CD14-positive monocyte (primary cell): ENCODE results near the gene ELK1. TPM values are rescaled to one million over a fixed set of nuclear protein-coding genes. Genes with fewer than 3 reads are reported as not detected.
A peak's percentile ranks its signal among the peaks of the same experiment; 100 is the strongest.

ENCODE experiments used
- DNase-seq, 3 donors: peaks; one replicate each; pipeline ENCODE4 v3.0.0-alpha.2; 2011 to 2022
- H2AFZ ChIP-seq: 2 replicates; pipeline ENCODE4 v1.6.0; 2012; ENCODE audit warnings: mild to moderate bottlenecking, low read depth, low read length, inconsistent platforms; ENCODE audit not compliant: insufficient read depth, poor library complexity, severe bottlenecking
- H3K27ac ChIP-seq, 2 donors: 1 replicate in 1 of 2; 2 replicates in 1 of 2; pipeline ENCODE4 v1.5.1; 2012 to 2013; ENCODE audit warnings: low read length in 2 of 2, control low read depth in 1 of 2, inconsistent platforms in 1 of 2, low read depth in 1 of 2, mild to moderate bottlenecking in 1 of 2
- H3K27me3 ChIP-seq, 2 donors: one replicate each; pipeline versions ENCODE4 v1.6.0 to v1.6.1; 2011 to 2013; ENCODE audit warnings: low read length in 2 of 2; ENCODE audit not compliant: control insufficient read depth in 2 of 2, insufficient read depth in 2 of 2
- H3K36me3 ChIP-seq, 2 donors: replicated peaks in 1 of 2; 1 replicate in 1 of 2; 2 replicates in 1 of 2; pipeline versions ENCODE4 v1.5.1 to v1.6.1; 2012 to 2013; ENCODE audit warnings: low read length in 2 of 2, control low read depth in 1 of 2, inconsistent platforms in 1 of 2, mild to moderate bottlenecking in 1 of 2; ENCODE audit not compliant: insufficient read depth in 2 of 2, control insufficient read depth in 1 of 2
- H3K4me1 ChIP-seq, 2 donors: 1 replicate in 1 of 2; 2 replicates in 1 of 2; pipeline versions ENCODE4 v1.5.1 to v1.6.1; 2012 to 2013; ENCODE audit warnings: low read length in 2 of 2, control low read depth in 1 of 2, inconsistent platforms in 1 of 2, mild to moderate bottlenecking in 1 of 2, moderate library complexity in 1 of 2; ENCODE audit not compliant: insufficient read depth in 2 of 2, control insufficient read depth in 1 of 2
- H3K4me2 ChIP-seq: replicated peaks from 2 replicates; pipeline ENCODE3; 2012; ENCODE audit warnings: low read length, moderate library complexity, mild to moderate bottlenecking; ENCODE audit not compliant: poor library complexity, severe bottlenecking; ENCODE audit errors: extremely low read depth
- H3K4me3 ChIP-seq, 3 experiments: fragments of 200-600 bp in 1 of 3; sonication (generic) in 1 of 3; replicated peaks in 1 of 3; 1 replicate in 2 of 3; 2 replicates in 1 of 3; pipeline ENCODE4 v1.5.1; 2011 to 2013; ENCODE audit warnings: low read length in 3 of 3, mild to moderate bottlenecking in 3 of 3, control low read depth in 2 of 3, low read depth in 2 of 3, inconsistent platforms in 1 of 3, moderate library complexity in 1 of 3
- H3K79me2 ChIP-seq: 2 replicates; pipeline ENCODE4 v1.6.0; 2012; ENCODE audit warnings: mild to moderate bottlenecking, control low read depth, inconsistent platforms, low read length, moderate library complexity; ENCODE audit not compliant: insufficient read depth
- H3K9ac ChIP-seq: 2 replicates; pipeline ENCODE4 v1.6.0; 2017; ENCODE audit warnings: low read length, mild to moderate bottlenecking; ENCODE audit not compliant: insufficient read depth, poor library complexity, severe bottlenecking
- H3K9me3 ChIP-seq, 2 donors: replicated peaks in 1 of 2; 1 replicate in 1 of 2; 2 replicates in 1 of 2; pipeline versions ENCODE4 v1.5.1 to v1.6.1; 2012 to 2013; ENCODE audit warnings: low read length in 2 of 2, control low read depth in 1 of 2; ENCODE audit not compliant: control insufficient read depth in 1 of 2, insufficient read depth in 1 of 2
- H4K20me1 ChIP-seq: 2 replicates; pipeline ENCODE4 v1.6.0; 2012; ENCODE audit warnings: mild to moderate bottlenecking, low read length, control low read depth, moderate library complexity; ENCODE audit not compliant: insufficient read depth
- H3K27ac Mint-ChIP-seq, 7 donors: one replicate each; pipeline ENCODE4 v1.8.0; 2020; ENCODE audit warnings: mild to moderate bottlenecking in 7 of 7, mixed read lengths in 7 of 7, moderate library complexity in 6 of 7, inconsistent platforms in 2 of 7
- H3K27me3 Mint-ChIP-seq, 3 donors: one replicate each; pipeline ENCODE4 v1.8.0; 2021 to 2022; ENCODE audit warnings: low read depth in 3 of 3, mild to moderate bottlenecking in 3 of 3, mixed read lengths in 3 of 3, moderate library complexity in 3 of 3, inconsistent platforms in 1 of 3
- H3K36me3 Mint-ChIP-seq, 2 donors: one replicate each; pipeline ENCODE4 v1.8.0; 2020; ENCODE audit warnings: mixed read lengths in 2 of 2, inconsistent platforms in 1 of 2, mild to moderate bottlenecking in 1 of 2
- H3K4me1 Mint-ChIP-seq: one replicate; pipeline ENCODE4 v1.8.0; 2020; ENCODE audit warnings: mild to moderate bottlenecking, mixed read lengths
- H3K4me3 Mint-ChIP-seq, 2 donors: one replicate each; pipeline ENCODE4 v1.8.0; 2020; ENCODE audit warnings: mild to moderate bottlenecking in 2 of 2, mixed read lengths in 2 of 2, moderate library complexity in 1 of 2
- H3K9me3 Mint-ChIP-seq, 7 donors: one replicate each; pipeline ENCODE4 v1.8.0; 2020 to 2022; ENCODE audit warnings: mixed read lengths in 7 of 7, mild to moderate bottlenecking in 6 of 7, moderate library complexity in 6 of 7, inconsistent platforms in 2 of 7
- CTCF ChIP-seq: fragments of 200-600 bp; IDR thresholded peaks from one replicate; pipeline ENCODE4 v1.8.0; 2022; ENCODE audit warnings: antibody characterized with exemption, mild to moderate bottlenecking
- WGBS: methylation state at CpG from one replicate; pipeline ENCODE4 v1.1.5; 2013; ENCODE audit warnings: missing lambda C conversion rate; ENCODE audit not compliant: insufficient coverage; 5-methylcytosine and 5-hydroxymethylcytosine counted together
- intact Hi-C, 2 donors: fragments of 100-400 bp; cut with micrococcal nuclease; formaldehyde crosslinking; loops; one replicate each; pipeline versions ENCODE4 v1.15.0 to v1.15.1; 2023
- polyA plus RNA-seq, 3 donors: library from polyadenylated mRNA; depleted of rRNA in 1 of 3; unstranded in 2 of 3; stranded (reverse) in 1 of 3; fragments of 300-500 nt in 2 of 3; fragments of >200 nt in 1 of 3; fragmentation: Illumina TruSeq in 2 of 3; gene quantifications; 1 replicate in 2 of 3; 2 replicates in 1 of 3; pipeline ENCODE4 v1.2.3, GENCODE V29; 2012 to 2021

The ELK1 gene
- polyA plus RNA-seq, 3 donors: 9.5 to 11.9 (median 10.7) TPM

- H3K27me3 ChIP-seq: peaks cover 0 to 2% of the 10 kb centered on the region in 2 donors
- H3K9ac ChIP-seq: no peak overlapping the region
- Mint-ChIP-seq H3K27ac (no peak overlapping the region), H3K27me3 (peaks cover 4 to 8% (median 6%) of the 10 kb centered on the region in 3 donors), H3K4me1 (peaks cover 30% of the 10 kb centered on the region), H3K36me3 (no peaks in the 10 kb centered on the region), H3K4me3 (no peak overlapping the region), H3K9me3 (peaks cover 0 to 9% (median 0%) of the 10 kb centered on the region in 7 donors)
- DNase-seq: no peak
- H2AFZ ChIP-seq: no peak overlapping the region
- whole genome bisulfite sequencing: 100% methylated on average over 1 of the region's 2 CpGs
- no peaks in the 10 kb centered on the region for H4K20me1 ChIP-seq
- no peak overlapping the region for H3K27ac ChIP-seq
- intact Hi-C loops: no loop called here
- no peaks in the 10 kb centered on the region for H3K36me3 ChIP-seq
- no peak for TF ChIP-seq CTCF
- H3K79me2 ChIP-seq: no peaks in the 10 kb centered on the region
- peaks cover 33 to 39% of the 10 kb centered on the region in 2 donors for H3K4me1 ChIP-seq
- no peak overlapping the region for H3K4me2 ChIP-seq
- H3K4me3 ChIP-seq: no peak overlapping the region
- no peaks in the 10 kb centered on the region for H3K9me3 ChIP-seq
These were observed 38.9 kb downstream of the ELK1 start for GRCh38 chrX:47611489-47611888.

GRCh38 chrX:47610511-47610910 is 39.9 kb downstream of the ELK1 start:
- no peaks in the 10 kb centered on the region for H3K79me2 ChIP-seq
- no peaks in the 10 kb centered on the region for H3K36me3 Mint-ChIP-seq
- no peak overlapping the region for H2AFZ ChIP-seq
- TF ChIP-seq CTCF: no peak
- no peak overlapping the region for H3K9ac ChIP-seq
- WGBS: no CpG with 5 or more reads among the region's 4 CpGs
- H3K27me3 Mint-ChIP-seq: peaks cover 0 to 7% (median 3%) of the 10 kb centered on the region in 3 donors
- no peaks in the 10 kb centered on the region for H4K20me1 ChIP-seq
- H3K27ac Mint-ChIP-seq: no peak overlapping the region
- peaks cover 0 to 9% (median 0%) of the 10 kb centered on the region in 7 donors for H3K9me3 Mint-ChIP-seq
- H3K4me3 Mint-ChIP-seq: no peak overlapping the region
- no peak overlapping the region for H3K27ac ChIP-seq
- peak in 1 of 3 donors; percentile 37 for DNase-seq
- H3K4me2 ChIP-seq: no peak overlapping the region
- H3K4me1 Mint-ChIP-seq: peaks cover 32% of the 10 kb centered on the region
- no peaks in the 10 kb centered on the region for H3K36me3 ChIP-seq
- peaks cover 33 to 39% of the 10 kb centered on the region in 2 donors for H3K4me1 ChIP-seq
- intact Hi-C loops: no loop called here
- peaks cover 0 to 2% of the 10 kb centered on the region in 2 donors for H3K27me3 ChIP-seq
- no peak overlapping the region for H3K4me3 ChIP-seq
- H3K9me3 ChIP-seq: no peaks in the 10 kb centered on the region
